OCI-LY1 (cell line): ENCODE results near the gene KLHL26.

Source experiments
- H2AFZ ChIP-seq: fragments of 200-600 bp; sonication (generic), shearing (Covaris generic); 2 replicates; pipeline ENCODE4 v1.6.0; 2014; ENCODE audit warnings: antibody characterized with exemption, mild to moderate bottlenecking, low read length
- H3F3A ChIP-seq: fragments of 200-600 bp; sonication (generic), shearing (Covaris generic); 2 replicates; pipeline ENCODE4 v1.6.0; 2014; ENCODE audit warnings: mild to moderate bottlenecking, antibody characterized with exemption, low read length, moderate library complexity; ENCODE audit not compliant: insufficient read depth
- H3K27ac ChIP-seq: fragments of 200-600 bp; sonication (generic); 2 replicates; pipeline ENCODE4 v1.5.1; 2014; ENCODE audit warnings: low read length, mixed run types, mild to moderate bottlenecking, low read depth; ENCODE audit not compliant: poor library complexity, severe bottlenecking
- H3K27me3 ChIP-seq: fragments of 200-600 bp; sonication (generic); 2 replicates; pipeline ENCODE4 v1.6.0; 2014; ENCODE audit warnings: antibody characterized with exemption, mild to moderate bottlenecking, low read length, moderate library complexity; ENCODE audit not compliant: insufficient read depth
- H3K36me3 ChIP-seq: fragments of 200-600 bp; sonication (generic); 2 replicates; pipeline ENCODE4 v1.6.1; 2014; ENCODE audit warnings: mild to moderate bottlenecking, antibody characterized with exemption, low read length, moderate library complexity, mixed read lengths; ENCODE audit not compliant: insufficient read depth
- H3K4me1 ChIP-seq: fragments of 200-600 bp; sonication (generic); 2 replicates; pipeline ENCODE4 v1.5.1; 2014; ENCODE audit warnings: mild to moderate bottlenecking, low read length, moderate library complexity; ENCODE audit not compliant: insufficient read depth, severe bottlenecking
- H3K4me2 ChIP-seq: fragments of 200-600 bp; sonication (generic), shearing (Covaris generic); 2 replicates; pipeline ENCODE4 v1.6.1; 2014; ENCODE audit warnings: low read length
- H3K4me3 ChIP-seq: fragments of 200-600 bp; sonication (generic); 2 replicates; pipeline ENCODE4 v1.5.1; 2014; ENCODE audit warnings: low read length, low read depth, mild to moderate bottlenecking, mixed read lengths; ENCODE audit not compliant: poor library complexity, severe bottlenecking
- H3K79me2 ChIP-seq: fragments of 200-600 bp; shearing (Covaris generic); 2 replicates; pipeline ENCODE4 v1.6.1; 2016; ENCODE audit warnings: mixed run types, low read length, mixed read lengths; ENCODE audit not compliant: insufficient read depth
- H3K9ac ChIP-seq: fragments of 200-600 bp; sonication (generic), shearing (Covaris generic); 2 replicates; pipeline ENCODE4 v1.6.1; 2014; ENCODE audit warnings: mild to moderate bottlenecking, low read length, mixed read lengths
- H3K9me2 ChIP-seq: fragments of 200-600 bp; sonication (generic), shearing (Covaris generic); 2 replicates; pipeline ENCODE4 v1.6.1; 2014; ENCODE audit warnings: low read depth, mild to moderate bottlenecking, low read length, mixed read lengths
- H3K9me3 ChIP-seq: fragments of 200-600 bp; shearing (Covaris generic); 2 replicates; pipeline ENCODE4 v1.6.1; 2014; ENCODE audit warnings: low read length, mixed read lengths
- H4K20me1 ChIP-seq: fragments of 200-600 bp; sonication (generic), shearing (Covaris generic); 2 replicates; pipeline ENCODE4 v1.6.0; 2016; ENCODE audit warnings: mild to moderate bottlenecking, low read length; ENCODE audit not compliant: insufficient read depth
- CTCF ChIP-seq: fragments of 200-600 bp; sonication (generic), shearing (Covaris generic); IDR thresholded peaks from 2 replicates; pipeline ENCODE4 v1.5.1; 2017; ENCODE audit warnings: mild to moderate bottlenecking, antibody characterized with exemption, low read length, moderate library complexity, mixed read lengths
- EZH2 ChIP-seq: fragments of 200-600 bp; sonication (generic), shearing (Covaris generic); IDR thresholded peaks from 2 replicates; pipeline ENCODE4 v1.8.0; 2017; ENCODE audit warnings: borderline replicate concordance, mixed run types, mild to moderate bottlenecking, antibody characterized with exemption, low read length, moderate library complexity, mixed read lengths

KLHL26 gene

GRCh38 chr19:18712981-18713380 lies 76.2 kb downstream of the KLHL26 start:
- Histone ChIP-seq H3K9me3 (no peaks in the 10 kb centered on the region), H2AFZ (no peak overlapping the region), H3K79me2 (no peaks in the 10 kb centered on the region)

GRCh38 chr19:18713550-18714117 lies 76.8 kb downstream of the KLHL26 start:
- Histone ChIP-seq H3K79me2 (no peaks in the 10 kb centered on the region), H3K4me2 (no peak overlapping the region), H2AFZ (no peak overlapping the region), H3K9me3 (no peaks in the 10 kb centered on the region), H3K36me3 (no peaks in the 10 kb centered on the region), H3K9me2 (no peaks in the 10 kb centered on the region), H3K4me1 (no peaks in the 10 kb centered on the region), H3K27ac (no peak overlapping the region), H3K27me3 (no peaks in the 10 kb centered on the region; the same call in 1 of the 2 replicates), H4K20me1 (no peaks in the 10 kb centered on the region), H3F3A (no peaks in the 10 kb centered on the region), H3K9ac (no peak overlapping the region), H3K4me3 (no peak overlapping the region)
- TF ChIP-seq CTCF (no peak), EZH2 (no peak)

More at GRCh38 chr19:18712981-18713380, 76.2 kb downstream of the KLHL26 start:
- Histone ChIP-seq H3K4me1 (no peaks in the 10 kb centered on the region), H4K20me1 (no peaks in the 10 kb centered on the region), H3K36me3 (no peaks in the 10 kb centered on the region), H3K4me3 (no peak overlapping the region), H3K9me2 (no peaks in the 10 kb centered on the region), H3K9ac (no peak overlapping the region), H3K4me2 (no peak overlapping the region), H3K27me3 (no peaks in the 10 kb centered on the region), H3F3A (no peaks in the 10 kb centered on the region), H3K27ac (no peak overlapping the region)
- TF ChIP-seq EZH2 (no peak), CTCF (no peak)

- H3K36me3 ChIP-seq: no peaks in the 10 kb centered on the region
- H3K27ac ChIP-seq: no peak overlapping the region
- H3K4me1 ChIP-seq: no peaks in the 10 kb centered on the region
- H3K79me2 ChIP-seq: no peaks in the 10 kb centered on the region
- no peak overlapping the region for H2AFZ ChIP-seq
- no peak overlapping the region for H3K4me3 ChIP-seq
- no peak overlapping the region for H3K9ac ChIP-seq
- no peaks in the 10 kb centered on the region for H3K9me3 ChIP-seq
- H3K9me2 ChIP-seq: no peaks in the 10 kb centered on the region
- no peak for TF ChIP-seq EZH2
- no peak for TF ChIP-seq CTCF
- H4K20me1 ChIP-seq: no peaks in the 10 kb centered on the region
- no peaks in the 10 kb centered on the region for H3F3A ChIP-seq
- no peak overlapping the region for H3K4me2 ChIP-seq
- no peaks in the 10 kb centered on the region; the same call in 1 of the 2 replicates for H3K27me3 ChIP-seq
Measured at GRCh38 chr19:18715416-18715815, 78.6 kb downstream of the KLHL26 start.
